Hindlimb muscle (tissue), 1 donor: ENCODE results near the gene PRKN. TPM values are rescaled to one million over a fixed set of nuclear protein-coding genes. Genes with fewer than 3 reads are reported as not detected.
"Not testable (repeated sequence)": the region's sequence is repeated elsewhere in the genome, so short reads cannot be mapped to it uniquely, and the experiment has no call there.

Experiments used
- DNase-seq: peaks from one replicate; pipeline ENCODE4 v3.0.0-alpha.2; 2013
- polyA plus RNA-seq: library from polyadenylated mRNA; unstranded; fragments of 120-200 nt; gene quantifications from one replicate; pipeline ENCODE4 v1.2.1, GENCODE V29; 2013; ENCODE audit not compliant: insufficient read length

Gene PRKN
- polyA plus RNA-seq, 1 donor = 4.5 TPM

GRCh38 chr6:162710419-162710818 lies 17.1 kb downstream of the PRKN start:
- no peak for DNase-seq

- DNase-seq = no peak
These were observed 18.1 kb downstream of the PRKN start for GRCh38 chr6:162709431-162709830.

GRCh38 chr6:162708971-162709370 lies 18.6 kb downstream of the PRKN start:
- DNase-seq = no peak

GRCh38 chr6:162706232-162706631 lies 21.3 kb downstream of the PRKN start:
- DNase-seq = peak; percentile 88

GRCh38 chr6:162705736-162706135 lies 21.8 kb downstream of the PRKN start:
- DNase-seq = no peak

GRCh38 chr6:162704001-162704400 lies 23.6 kb downstream of the PRKN start:
- no peak for DNase-seq

- DNase-seq = no peak
These were observed 25.1 kb downstream of the PRKN start for GRCh38 chr6:162702446-162702845.

- DNase-seq = no peak
These were observed 26.0 kb downstream of the PRKN start for GRCh38 chr6:162701551-162701950.

- no peak for DNase-seq
These were observed 26.6 kb downstream of the PRKN start for GRCh38 chr6:162700966-162701365.

- no peak for DNase-seq
These were observed 27.6 kb downstream of the PRKN start for GRCh38 chr6:162699961-162700360.

GRCh38 chr6:162698440-162698839 lies 29.1 kb downstream of the PRKN start:
- no peak for DNase-seq

- DNase-seq = no peak
These were observed 29.6 kb downstream of the PRKN start for GRCh38 chr6:162697872-162698403.

- DNase-seq = no peak
These were observed 37.4 kb downstream of the PRKN start for GRCh38 chr6:162690158-162690557.

- no peak for DNase-seq
These were observed 38.7 kb downstream of the PRKN start for GRCh38 chr6:162688751-162689345.

- no peak for DNase-seq
These were observed 42.0 kb downstream of the PRKN start for GRCh38 chr6:162685586-162685985.

- DNase-seq = no peak
These were observed 42.6 kb downstream of the PRKN start for GRCh38 chr6:162684961-162685360.

- no peak for DNase-seq
These were observed 43.5 kb downstream of the PRKN start for GRCh38 chr6:162684052-162684451.

GRCh38 chr6:162683135-162683534 lies 44.4 kb downstream of the PRKN start:
- DNase-seq = no peak

- DNase-seq = no peak
These were observed 46.1 kb downstream of the PRKN start for GRCh38 chr6:162681447-162681846.

GRCh38 chr6:162680871-162681270 lies 46.7 kb downstream of the PRKN start:
- DNase-seq = no peak

- no peak for DNase-seq
These were observed 47.2 kb downstream of the PRKN start for GRCh38 chr6:162680367-162680766.

GRCh38 chr6:162679681-162680080 lies 47.9 kb downstream of the PRKN start:
- DNase-seq = no peak

- not testable (repeated sequence) for DNase-seq
These were observed 48.7 kb downstream of the PRKN start for GRCh38 chr6:162678896-162679295.

- no peak for DNase-seq
These were observed 52.1 kb downstream of the PRKN start for GRCh38 chr6:162675503-162675902.

GRCh38 chr6:162674452-162674851 lies 53.1 kb downstream of the PRKN start:
- no peak for DNase-seq
